Activated CD4-positive, alpha-beta memory T cell treated with anti-CD3 and anti-CD28 coated beads, Interleukin-2, amount 10 ng/mL, durations not matched to agents 7 days and 5 days (primary cell): ENCODE results near the gene SLC12A3. TPM values are rescaled to one million over a fixed set of nuclear protein-coding genes. Genes with fewer than 3 reads are reported as not detected.

Experiments used
- CTCF ChIA-PET: fragments of 350-600 bp; sonication (Branson Sonifier 250); formaldehyde crosslinking; loops from one replicate; lab custom pipeline; 2021; ENCODE audit warnings: antibody characterized with exemption, inconsistent platforms; lab: Charles Lee
- POLR2A ChIA-PET: fragments of 350-600 bp; sonication (Branson Sonifier 250); formaldehyde crosslinking; loops from one replicate; lab custom pipeline; 2021; ENCODE audit warnings: antibody characterized with exemption; lab: Charles Lee
- DNase-seq: peaks from one replicate; pipeline ENCODE4 v3.0.0-alpha.2; 2020
- H3K27ac Mint-ChIP-seq: one replicate; pipeline ENCODE4 v1.8.0; 2021; ENCODE audit warnings: mild to moderate bottlenecking, mixed read lengths
- H3K27me3 Mint-ChIP-seq: one replicate; pipeline ENCODE4 v1.8.0; 2021; ENCODE audit warnings: mixed read lengths
- H3K36me3 Mint-ChIP-seq: one replicate; pipeline ENCODE4 v1.8.0; 2021; ENCODE audit warnings: low read depth, mixed read lengths
- H3K4me1 Mint-ChIP-seq: one replicate; pipeline ENCODE4 v1.8.0; 2021; ENCODE audit warnings: mixed read lengths
- H3K4me3 Mint-ChIP-seq: one replicate; pipeline ENCODE4 v1.8.0; 2021; ENCODE audit warnings: mild to moderate bottlenecking, mixed read lengths
- H3K9me3 Mint-ChIP-seq: one replicate; pipeline ENCODE4 v1.8.0; 2021; ENCODE audit warnings: mixed read lengths
- total RNA-seq, 2 experiments: library from RNA; stranded (reverse); gene quantifications; one replicate each; pipeline ENCODE4 v1.2.3, GENCODE V29; 2021

Gene SLC12A3
- total RNA-seq, 2 experiments from 2014 or later = not detected

DNA sequence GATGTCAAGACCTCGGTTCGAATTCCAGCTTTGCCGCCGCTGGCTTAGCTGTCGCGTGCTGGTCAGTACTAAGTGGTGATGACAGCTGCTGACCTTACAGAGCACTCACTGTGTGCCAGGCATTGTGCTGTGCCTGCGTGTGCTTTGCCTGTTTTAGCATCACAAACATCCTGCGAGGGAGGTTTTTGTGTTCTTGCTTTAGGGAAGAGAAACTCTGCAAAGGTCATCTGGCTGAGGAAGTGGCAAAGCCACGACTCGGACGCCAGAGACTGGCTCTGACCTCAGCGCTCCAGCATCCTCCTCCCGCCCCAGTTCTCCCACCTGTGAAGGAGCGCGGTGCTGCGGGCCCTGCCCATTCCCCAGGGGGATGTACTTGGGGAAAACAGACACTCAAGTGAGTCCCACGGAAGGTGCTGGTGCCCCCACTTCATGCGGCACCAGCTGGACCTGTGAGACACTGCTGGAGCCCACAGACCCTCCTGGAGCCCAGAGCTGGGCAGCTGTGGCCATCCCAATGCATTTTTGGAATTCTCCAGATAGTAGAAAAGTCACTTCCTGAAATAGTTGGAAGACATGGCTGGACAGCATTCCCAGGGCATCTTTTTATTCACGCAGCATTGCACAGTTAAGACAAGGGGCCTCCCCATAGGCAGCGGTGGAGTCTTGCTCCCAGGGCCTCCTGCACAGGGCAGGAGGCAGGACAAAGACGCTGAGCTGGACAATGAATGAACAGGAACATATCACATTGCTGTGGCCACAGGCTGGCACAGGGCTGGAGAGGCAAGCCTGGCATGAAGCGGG lies 47.0 kb downstream of the SLC12A3 start:
- ChIA-PET POLR2A (interaction anchor here (1.6 to 2.0 kb wide), 2 partner anchors 20 to 32 kb away, joined by 4 to 8 read pairs; no protein-coding TSS in a partner anchor), CTCF (interaction anchor here (1.4 kb wide), 1 partner anchor 53 kb away, joined by 6 read pairs; no protein-coding TSS in a partner anchor)
- no peaks in the 10 kb centered on the region for H3K36me3 Mint-ChIP-seq
- H3K27me3 Mint-ChIP-seq = peaks cover 8% of the 10 kb centered on the region
- no peaks in the 10 kb centered on the region for H3K9me3 Mint-ChIP-seq
- H3K4me3 Mint-ChIP-seq = no peak overlapping the region
- peaks cover 28% of the 10 kb centered on the region for H3K4me1 Mint-ChIP-seq
- no peak overlapping the region for H3K27ac Mint-ChIP-seq
- no peak for DNase-seq

DNA sequence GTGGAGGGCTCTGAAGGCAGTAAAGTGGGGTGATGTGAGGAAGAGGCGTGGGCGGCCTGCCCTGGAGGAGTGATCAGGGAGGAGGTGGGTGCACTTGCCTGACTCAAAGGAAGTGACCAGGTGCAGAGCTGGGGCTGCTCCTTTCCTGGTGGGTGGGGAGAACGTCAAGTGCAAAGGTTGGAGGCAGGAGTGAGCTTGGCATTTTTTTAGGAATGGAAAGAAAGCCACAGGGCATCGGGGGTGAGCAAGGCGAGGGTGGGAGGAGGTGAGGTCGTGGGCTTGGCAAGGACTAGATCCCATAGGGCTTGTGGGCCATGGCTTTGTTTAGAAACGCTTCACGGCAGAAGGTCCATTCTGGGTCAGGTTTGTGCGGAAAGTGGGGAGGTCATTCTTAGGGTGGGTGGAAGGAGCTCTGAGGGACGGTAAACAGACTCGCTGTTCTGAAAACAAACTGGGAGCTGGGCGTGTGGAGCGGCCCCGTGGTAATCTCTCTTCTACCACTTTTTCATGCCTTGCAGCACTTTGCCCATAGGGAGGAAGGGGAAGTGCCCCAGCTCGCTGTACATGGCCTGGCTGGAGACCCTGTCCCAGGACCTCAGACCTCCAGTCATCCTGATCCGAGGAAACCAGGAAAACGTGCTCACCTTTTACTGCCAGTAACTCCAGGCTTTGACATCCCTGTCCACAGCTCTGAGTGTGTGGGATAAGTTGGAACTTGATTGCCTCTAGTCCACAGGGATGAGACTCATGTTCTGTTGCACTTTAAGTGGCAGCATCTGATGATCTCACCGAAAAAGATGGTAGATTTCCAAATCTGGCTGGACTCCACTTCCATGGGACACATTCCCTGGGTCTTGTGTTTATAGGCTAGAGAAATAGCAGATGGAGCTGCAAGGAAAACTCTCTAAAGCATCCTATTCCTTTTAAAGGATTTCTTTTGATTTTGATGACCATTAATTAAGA lies 48.0 kb downstream of the SLC12A3 start:
- H3K27me3 Mint-ChIP-seq = peaks cover 4% of the 10 kb centered on the region
- no peak overlapping the region for H3K27ac Mint-ChIP-seq
- H3K4me1 Mint-ChIP-seq = peaks cover 37% of the 10 kb centered on the region
- H3K9me3 Mint-ChIP-seq = no peaks in the 10 kb centered on the region
- no peak for DNase-seq
- ChIA-PET CTCF (no interaction called here), POLR2A (interaction anchor here (0.8 to 2.0 kb wide), 2 partner anchors 18 to 20 kb away, joined by 3 to 8 read pairs; no protein-coding TSS in a partner anchor)
- no peak overlapping the region for H3K4me3 Mint-ChIP-seq
- H3K36me3 Mint-ChIP-seq = no peaks in the 10 kb centered on the region

DNA sequence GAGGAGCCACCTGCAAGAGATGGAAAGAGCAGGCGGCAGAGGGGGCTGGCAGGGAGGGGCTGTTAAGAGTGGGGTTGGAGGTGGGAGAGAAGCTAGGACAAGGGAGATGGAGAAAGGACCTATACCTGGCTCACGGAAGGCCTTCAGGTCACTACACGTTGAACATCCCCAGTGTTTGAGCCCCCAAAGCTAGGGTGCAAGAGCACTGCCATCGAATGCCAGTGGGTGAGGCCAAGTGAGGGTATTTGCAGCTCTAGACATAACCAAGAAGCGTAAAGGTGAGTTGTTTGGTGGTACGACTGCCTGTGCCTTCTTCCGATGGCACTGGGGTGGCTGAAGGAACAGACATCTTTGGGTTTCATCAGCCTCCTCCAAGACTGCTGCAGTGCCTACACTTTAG lies 49.9 kb downstream of the SLC12A3 start:
- no peaks in the 10 kb centered on the region for H3K36me3 Mint-ChIP-seq
- ChIA-PET POLR2A (interaction anchor here (1.4 kb wide), 1 partner anchor 17 kb away, joined by 6 read pairs; the partner anchor contains the start of gene HERPUD1), CTCF (no interaction called here)
- peaks cover 44% of the 10 kb centered on the region for H3K4me1 Mint-ChIP-seq
- no peak overlapping the region for H3K4me3 Mint-ChIP-seq
- peaks cover 4% of the 10 kb centered on the region for H3K27me3 Mint-ChIP-seq
- no peak overlapping the region for H3K27ac Mint-ChIP-seq
- no peaks in the 10 kb centered on the region for H3K9me3 Mint-ChIP-seq
- DNase-seq = no peak

DNA sequence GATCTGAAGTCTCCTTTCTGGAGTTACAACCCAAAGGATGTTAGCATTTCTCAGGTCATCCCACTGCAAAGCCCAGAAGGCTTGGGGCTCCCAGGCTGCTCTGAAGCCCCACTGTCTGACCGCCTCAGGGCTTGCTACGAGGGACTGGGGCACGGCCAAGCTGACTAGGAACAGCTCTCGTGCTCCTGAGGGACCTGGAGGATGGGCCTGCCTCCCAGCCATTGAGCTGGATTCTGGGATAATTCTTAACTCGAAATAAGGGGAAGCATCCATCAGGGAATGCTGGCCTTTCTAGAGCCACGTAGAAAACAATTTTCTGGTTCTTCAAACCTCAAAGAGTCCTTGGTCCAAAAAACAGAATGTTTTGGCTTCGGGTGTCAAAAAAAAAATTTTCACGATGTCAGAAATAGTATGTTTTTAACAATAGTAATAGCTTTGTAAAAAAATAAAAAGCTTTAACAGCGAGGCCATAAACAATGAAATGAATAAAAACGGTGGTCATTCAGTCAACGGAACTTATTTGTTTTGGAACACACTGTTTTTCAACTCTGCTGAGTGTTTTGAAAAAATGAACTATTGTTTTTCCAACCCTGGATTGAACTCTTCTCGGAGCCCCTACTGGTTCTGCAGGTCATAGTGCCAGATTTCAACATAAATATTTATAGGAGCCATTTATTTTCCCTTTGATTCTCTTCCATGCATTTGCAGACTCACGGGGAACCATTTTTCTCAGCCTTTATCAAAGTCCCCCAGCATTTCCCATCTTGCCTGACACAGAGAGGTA lies 50.5 kb downstream of the SLC12A3 start:
- ChIA-PET POLR2A (interaction anchor here (1.4 kb wide), 1 partner anchor 16 kb away, joined by 6 read pairs; the partner anchor contains the start of gene HERPUD1), CTCF (no interaction called here)
- H3K4me1 Mint-ChIP-seq = peaks cover 44% of the 10 kb centered on the region
- no peak for DNase-seq
- peaks cover 4% of the 10 kb centered on the region for H3K27me3 Mint-ChIP-seq
- no peaks in the 10 kb centered on the region for H3K9me3 Mint-ChIP-seq
- no peak overlapping the region for H3K4me3 Mint-ChIP-seq
- no peaks in the 10 kb centered on the region for H3K36me3 Mint-ChIP-seq
- peak overlapping the region; percentile 36 for H3K27ac Mint-ChIP-seq

DNA sequence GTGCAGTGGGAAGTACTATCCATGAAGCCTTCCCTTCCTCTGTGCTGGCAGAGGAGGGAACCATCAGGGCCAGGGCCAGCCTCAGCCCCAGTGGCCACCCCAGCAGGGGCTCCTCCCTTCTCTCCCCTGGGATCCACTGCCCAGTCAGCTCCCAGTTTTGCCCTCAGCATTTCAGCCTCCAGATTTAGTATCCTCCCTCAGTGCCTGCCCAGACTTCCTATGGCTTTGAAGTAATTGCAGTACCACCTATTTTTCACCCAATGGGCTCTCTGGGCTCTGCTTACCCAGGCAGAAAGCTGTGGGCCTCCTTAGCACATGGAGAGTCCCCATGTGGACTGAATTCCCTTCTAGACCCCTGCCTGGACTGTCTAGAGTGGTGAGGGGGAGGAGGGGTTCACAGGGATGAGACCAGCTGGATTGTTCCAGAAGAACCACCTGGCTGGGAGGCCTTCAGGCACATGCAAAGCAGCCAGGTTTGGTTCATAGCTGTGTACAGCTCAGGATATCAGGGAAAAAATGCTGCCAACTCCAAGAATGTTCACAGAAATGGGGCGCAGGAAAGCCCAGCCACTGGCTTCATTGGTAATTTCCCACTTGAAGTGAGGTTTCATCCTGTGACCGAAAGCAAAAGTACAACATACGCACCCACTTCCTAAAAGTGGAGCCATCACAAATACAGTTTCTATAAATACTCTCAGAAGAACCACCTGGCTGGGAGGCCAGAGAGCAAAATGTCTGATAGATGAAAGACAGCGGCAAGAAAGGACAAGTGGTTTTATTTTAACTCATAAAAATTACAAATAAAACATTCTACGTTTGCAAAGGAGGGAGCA lies 51.8 kb downstream of the SLC12A3 start:
- CTCF ChIA-PET = no interaction called here
- POLR2A ChIA-PET = interaction anchor here (0.8 to 6.8 kb wide), 6 partner anchors 11 to 53 kb away, joined by 3 to 100 read pairs (median 4); partner anchors contain the start of gene HERPUD1
- H3K4me3 Mint-ChIP-seq = no peak overlapping the region

DNA sequence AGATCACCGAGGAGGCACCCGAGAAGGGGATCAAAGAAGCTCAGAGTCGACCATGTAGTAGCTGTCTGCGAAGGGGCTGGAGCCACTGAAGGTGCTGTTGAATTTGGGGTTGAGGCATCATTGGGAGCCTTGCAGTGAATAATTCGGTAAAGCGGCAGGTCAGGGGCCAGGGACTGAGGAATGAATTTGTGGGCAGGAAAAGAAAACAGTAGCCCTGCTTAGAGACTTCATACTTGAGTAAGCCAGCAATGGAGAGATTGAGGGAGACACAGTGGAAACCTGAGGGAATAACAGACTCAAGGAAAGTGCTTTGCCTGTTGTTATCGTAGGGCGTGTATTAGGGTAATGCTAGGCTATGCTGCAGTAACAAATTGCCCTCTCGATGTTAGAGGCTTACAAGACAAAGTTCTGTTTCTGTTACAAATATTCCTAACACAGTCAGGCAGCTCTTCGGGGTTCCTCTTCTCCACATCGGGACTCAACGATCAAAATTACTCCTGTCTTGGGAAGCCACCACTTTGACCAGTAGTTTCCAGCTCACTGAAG lies 53.5 kb downstream of the SLC12A3 start:
- Mint-ChIP-seq H3K27me3 (no peaks in the 10 kb centered on the region), H3K27ac (peak overlapping the region; percentile 0), H3K4me3 (no peak overlapping the region), H3K4me1 (peaks cover 27% of the 10 kb centered on the region), H3K9me3 (no peaks in the 10 kb centered on the region), H3K36me3 (no peaks in the 10 kb centered on the region)
- ChIA-PET CTCF (interaction anchor here (1.7 to 1.9 kb wide), 2 partner anchors 12 to 46 kb away, joined by 3 to 6 read pairs; no protein-coding TSS in a partner anchor), POLR2A (interaction anchor here (2.8 to 6.8 kb wide), 2 partner anchors 15 to 20 kb away, joined by 10 to 100 read pairs; partner anchors contain the start of gene HERPUD1)
- no peak for DNase-seq

More for the DNA sequence above, 51.8 kb downstream of the SLC12A3 start:
- DNase-seq = peak; percentile 45
- Mint-ChIP-seq H3K27me3 (peaks cover 4% of the 10 kb centered on the region), H3K4me1 (peaks cover 32% of the 10 kb centered on the region), H3K36me3 (no peaks in the 10 kb centered on the region), H3K27ac (peak overlapping the region; percentile 60), H3K9me3 (no peaks in the 10 kb centered on the region)

DNA sequence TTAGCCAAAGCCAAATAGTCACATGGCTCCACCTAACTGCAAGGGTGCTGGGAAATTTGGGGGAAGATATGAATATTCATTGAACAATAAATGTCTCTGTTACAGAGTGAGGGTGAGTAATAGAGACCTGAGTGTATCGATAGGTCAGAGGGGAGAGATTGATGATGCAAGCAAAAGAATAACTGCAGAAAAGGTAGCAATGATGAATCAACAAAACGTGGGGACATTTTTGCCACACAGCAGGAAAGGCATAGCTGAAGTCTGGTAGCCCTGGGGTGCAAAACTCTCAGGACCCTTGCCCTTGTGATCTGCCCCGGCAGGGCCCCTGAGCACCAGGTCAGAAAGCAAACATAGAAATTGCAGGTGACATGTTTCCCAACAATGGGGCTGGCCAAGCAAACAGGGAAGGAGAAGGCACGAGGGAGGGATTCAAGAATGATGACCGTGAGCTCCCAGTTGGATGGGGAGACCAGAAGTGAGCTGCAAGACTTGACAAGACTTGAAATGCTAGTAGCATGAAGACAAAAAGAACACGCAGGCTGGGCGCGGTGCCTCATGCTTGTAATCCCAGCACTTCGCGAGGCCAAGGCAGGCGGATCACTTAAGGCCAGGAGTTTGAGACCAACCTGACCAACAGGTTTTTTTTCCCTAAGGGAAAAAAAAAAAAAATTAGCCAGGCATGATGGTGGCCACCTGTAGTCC lies 54.2 kb downstream of the SLC12A3 start:
- Mint-ChIP-seq H3K9me3 (no peaks in the 10 kb centered on the region), H3K36me3 (no peaks in the 10 kb centered on the region), H3K4me3 (no peak overlapping the region), H3K27me3 (no peaks in the 10 kb centered on the region), H3K4me1 (peaks cover 29% of the 10 kb centered on the region), H3K27ac (no peak overlapping the region)
- CTCF ChIA-PET = interaction anchor here (1.7 to 1.9 kb wide), 2 partner anchors 11 to 45 kb away, joined by 3 to 6 read pairs; no protein-coding TSS in a partner anchor
- no peak for DNase-seq
- POLR2A ChIA-PET = interaction anchor here (1.1 to 6.8 kb wide), 3 partner anchors 14 to 26 kb away, joined by 4 to 100 read pairs (median 7); partner anchors contain the start of gene HERPUD1

DNA sequence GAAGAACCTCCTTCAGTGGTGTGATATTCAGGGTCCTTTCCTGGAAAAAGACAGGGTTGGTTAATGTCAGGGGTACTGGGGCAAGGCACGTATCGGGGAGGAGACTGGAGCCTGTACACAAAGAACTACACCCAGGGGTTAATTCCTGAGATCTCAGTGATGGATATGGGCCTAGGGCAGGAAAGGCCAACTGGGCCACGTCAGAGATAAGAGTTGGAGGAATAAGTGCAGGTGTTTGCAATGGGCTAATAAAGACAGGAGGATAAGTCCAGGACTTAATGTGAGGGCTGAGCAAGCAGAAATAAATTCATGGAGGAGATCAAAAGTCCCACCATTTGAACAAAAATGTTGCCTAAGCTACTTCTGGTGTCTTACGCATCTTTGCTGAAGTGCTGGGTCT lies 56.6 kb downstream of the SLC12A3 start:
- no peaks in the 10 kb centered on the region for H3K27me3 Mint-ChIP-seq
- no peaks in the 10 kb centered on the region for H3K9me3 Mint-ChIP-seq
- no peaks in the 10 kb centered on the region for H3K36me3 Mint-ChIP-seq
- no peak overlapping the region for H3K4me3 Mint-ChIP-seq
- H3K4me1 Mint-ChIP-seq = peaks cover 29% of the 10 kb centered on the region
- no peak for DNase-seq
- no peak overlapping the region for H3K27ac Mint-ChIP-seq
- POLR2A ChIA-PET = interaction anchor here (6.8 kb wide), 1 partner anchor 12 kb away, joined by 100 read pairs; the partner anchor contains the start of gene HERPUD1
- CTCF ChIA-PET = no interaction called here

DNA sequence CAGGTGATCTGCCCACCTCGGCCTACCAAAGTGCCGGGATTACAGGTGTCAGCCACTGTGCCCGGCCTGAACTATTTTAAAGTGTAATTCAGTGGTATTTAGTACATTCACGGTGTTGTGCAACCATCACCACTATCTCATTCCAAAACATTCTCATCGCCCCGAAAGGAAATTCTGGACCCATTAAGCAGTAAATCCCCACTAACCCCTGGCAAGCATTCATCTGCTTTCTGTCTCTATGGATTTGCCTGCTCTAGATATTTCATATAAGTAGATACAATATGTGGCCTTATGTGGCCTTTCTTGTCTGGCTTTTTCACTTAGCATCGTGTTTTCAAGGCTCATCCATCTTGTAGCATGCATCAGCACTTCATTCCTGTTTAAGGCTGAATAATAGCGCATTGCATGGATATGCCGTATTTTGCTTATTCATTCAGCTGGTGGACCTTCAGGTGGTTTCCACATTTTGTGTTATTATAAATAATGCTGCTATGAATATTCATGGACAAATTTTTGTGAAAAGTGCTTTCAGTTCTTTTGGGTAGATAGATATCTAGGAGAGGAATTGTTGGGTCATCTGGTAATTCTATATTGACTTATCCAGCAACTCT lies 58.6 kb downstream of the SLC12A3 start:
- DNase-seq = no peak
- Mint-ChIP-seq H3K36me3 (no peaks in the 10 kb centered on the region), H3K4me1 (peaks cover 11% of the 10 kb centered on the region), H3K27me3 (peaks cover 2% of the 10 kb centered on the region), H3K9me3 (no peaks in the 10 kb centered on the region), H3K27ac (no peak overlapping the region), H3K4me3 (no peak overlapping the region)
- ChIA-PET CTCF (no interaction called here), POLR2A (no interaction called here)

DNA sequence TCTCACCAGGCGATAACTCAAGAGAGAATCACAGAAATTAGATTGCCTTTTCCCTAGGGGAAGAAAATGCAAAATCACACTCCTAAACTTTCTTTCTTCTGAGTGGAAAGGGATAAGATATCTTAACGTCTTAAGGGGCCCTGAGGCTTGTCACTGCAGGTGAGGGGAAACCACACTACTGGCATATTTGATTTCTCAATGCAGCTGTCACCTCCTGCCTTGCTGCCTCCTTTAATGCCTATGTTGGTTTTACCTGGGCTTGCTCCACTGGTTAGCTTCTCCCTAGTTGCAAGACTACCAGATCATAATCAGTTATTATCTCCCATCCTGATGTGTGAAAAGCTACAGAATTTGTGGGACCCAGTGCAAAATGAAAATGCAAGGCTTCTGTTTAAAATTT lies 62.5 kb downstream of the SLC12A3 start:
- H3K36me3 Mint-ChIP-seq = peaks cover 2% of the 10 kb centered on the region
- peaks cover 16% of the 10 kb centered on the region for H3K4me1 Mint-ChIP-seq
- H3K9me3 Mint-ChIP-seq = no peaks in the 10 kb centered on the region
- H3K27ac Mint-ChIP-seq = no peak overlapping the region
- ChIA-PET POLR2A (interaction anchor here (0.6 to 1.6 kb wide), 2 partner anchors 11 to 18 kb away, joined by 3 to 4 read pairs; no protein-coding TSS in a partner anchor), CTCF (interaction anchor here (0.9 to 1.3 kb wide), 2 partner anchors 36 to 254 kb away, joined by 3 read pairs; no protein-coding TSS in a partner anchor)
- DNase-seq = no peak
- H3K27me3 Mint-ChIP-seq = peaks cover 2% of the 10 kb centered on the region
- no peak overlapping the region for H3K4me3 Mint-ChIP-seq
